KG1 (cell line): ENCODE data around the gene SPDYC.

Source experiments
- DNase-seq: peaks from one replicate; lab custom pipeline; 2025; lab: John Stamatoyannopoulos, UW

The SPDYC gene

GRCh38 chr11:65170058-65170534 lies at the start of gene SPDYC:
TSS of gene SPDYC (plus strand) at chr11:65170233. CDS start at chr11:65171358, 1,125 bp downstream.
- DNase-seq: no peak

GRCh38 chr11:65120831-65121230 lies 49.2 kb upstream of the SPDYC start:
- no peak for DNase-seq

- DNase-seq: no peak
Measured at GRCh38 chr11:65121447-65121864, 48.6 kb upstream of the SPDYC start.

- DNase-seq: peak; percentile 99
Measured at GRCh38 chr11:65121865-65122696, 48.0 kb upstream of the SPDYC start, which contains the start of the genes FAU and MRPL49. TSS of gene FAU (minus strand) at chr11:65122134. CDS start at chr11:65121813, 321 bp downstream. TSS of gene MRPL49 (plus strand) at chr11:65122321. CDS start at chr11:65122347, 26 bp downstream.

- DNase-seq: no peak
Measured at GRCh38 chr11:65124480-65125196, 45.4 kb upstream of the SPDYC start.

- DNase-seq: no peak
Measured at GRCh38 chr11:65125197-65126056, 44.6 kb upstream of the SPDYC start.

GRCh38 chr11:65126624-65127274 lies 43.3 kb upstream of the SPDYC start:
- no peak for DNase-seq

- DNase-seq: no peak
Measured at GRCh38 chr11:65127473-65128181, 42.4 kb upstream of the SPDYC start.

- DNase-seq: no peak
Measured at GRCh38 chr11:65128182-65129145, 41.6 kb upstream of the SPDYC start.

GRCh38 chr11:65129649-65130441 lies 40.2 kb upstream of the SPDYC start:
- no peak for DNase-seq

- no peak for DNase-seq
Measured at GRCh38 chr11:65130631-65131416, 39.2 kb upstream of the SPDYC start.

- no peak for DNase-seq
Measured at GRCh38 chr11:65131417-65131776, 38.6 kb upstream of the SPDYC start.

GRCh38 chr11:65131895-65132237 lies 38.2 kb upstream of the SPDYC start:
- no peak for DNase-seq

- DNase-seq: no peak
Measured at GRCh38 chr11:65132238-65132987, 37.6 kb upstream of the SPDYC start.

- no peak for DNase-seq
Measured at GRCh38 chr11:65132988-65133700, 36.9 kb upstream of the SPDYC start.

GRCh38 chr11:65133724-65134123 lies 36.3 kb upstream of the SPDYC start:
- no peak for DNase-seq
